Stimulated activated CD8-positive, alpha-beta memory T cell treated with anti-CD3 and anti-CD28 coated beads, Interleukin-12 subunit alpha, Interleukin-12 subunit beta, amount 100 ng/mL, for 24 hours (primary cell): Measurements from ENCODE around the gene MAFG.
"Not testable (repeated sequence)": the region's sequence is repeated elsewhere in the genome, so short reads cannot be mapped to it uniquely, and the experiment has no call there.

Source experiments
- DNase-seq: peaks from one replicate; pipeline ENCODE4 v3.0.0-alpha.2; 2020; ENCODE audit errors: extremely low read depth

Gene MAFG

GRCh38 chr17:81958633-81959342 lies 31.3 kb upstream of the MAFG start:
- DNase-seq = no peak

- DNase-seq = no peak
These were observed 30.3 kb upstream of the MAFG start for GRCh38 chr17:81957691-81958432.

- DNase-seq = no peak
These were observed 29.4 kb upstream of the MAFG start for GRCh38 chr17:81956607-81957589.

- DNase-seq = no peak
These were observed 28.4 kb upstream of the MAFG start for GRCh38 chr17:81955756-81956544.

- DNase-seq = no peak
These were observed 27.6 kb upstream of the MAFG start for GRCh38 chr17:81955058-81955681.

GRCh38 chr17:81954131-81955057 lies 26.9 kb upstream of the MAFG start:
- DNase-seq = no peak

- not testable (repeated sequence) for DNase-seq
These were observed 25.9 kb upstream of the MAFG start for GRCh38 chr17:81953443-81953842.

- no peak for DNase-seq
These were observed 25.3 kb upstream of the MAFG start for GRCh38 chr17:81952792-81953228.

- DNase-seq = no peak
These were observed 24.5 kb upstream of the MAFG start for GRCh38 chr17:81951785-81952684.

GRCh38 chr17:81950501-81950900 lies 23.0 kb upstream of the MAFG start:
- no peak for DNase-seq

GRCh38 chr17:81948635-81949378 lies 21.3 kb upstream of the MAFG start:
- no peak for DNase-seq

- no peak for DNase-seq
These were observed 19.7 kb upstream of the MAFG start, which contains the start of gene MYADML2 for GRCh38 chr17:81947189-81947588. MYADML2 (minus strand) TSS chr17:81947233; CDS start chr17:81941741, 5,492 bp downstream.

- DNase-seq = no peak
These were observed 17.3 kb upstream of the MAFG start for GRCh38 chr17:81944858-81945257.

GRCh38 chr17:81942167-81942553 lies 14.6 kb upstream of the MAFG start:
- no peak for DNase-seq

- DNase-seq = no peak
These were observed 14.1 kb upstream of the MAFG start for GRCh38 chr17:81941484-81942166.

- DNase-seq = no peak
These were observed 13.3 kb upstream of the MAFG start for GRCh38 chr17:81940538-81941483.
